HG03045 (cell line): ENCODE data around the gene HSPA9.

Experiments
- ATAC-seq: cut with Tn5 transposase; IDR thresholded peaks from one replicate; pipeline ENCODE4 v1.9.1; 2021; ENCODE audit warnings: mild to moderate bottlenecking, moderate library complexity; ENCODE audit not compliant: unreplicated experiment

Gene HSPA9

DNA sequence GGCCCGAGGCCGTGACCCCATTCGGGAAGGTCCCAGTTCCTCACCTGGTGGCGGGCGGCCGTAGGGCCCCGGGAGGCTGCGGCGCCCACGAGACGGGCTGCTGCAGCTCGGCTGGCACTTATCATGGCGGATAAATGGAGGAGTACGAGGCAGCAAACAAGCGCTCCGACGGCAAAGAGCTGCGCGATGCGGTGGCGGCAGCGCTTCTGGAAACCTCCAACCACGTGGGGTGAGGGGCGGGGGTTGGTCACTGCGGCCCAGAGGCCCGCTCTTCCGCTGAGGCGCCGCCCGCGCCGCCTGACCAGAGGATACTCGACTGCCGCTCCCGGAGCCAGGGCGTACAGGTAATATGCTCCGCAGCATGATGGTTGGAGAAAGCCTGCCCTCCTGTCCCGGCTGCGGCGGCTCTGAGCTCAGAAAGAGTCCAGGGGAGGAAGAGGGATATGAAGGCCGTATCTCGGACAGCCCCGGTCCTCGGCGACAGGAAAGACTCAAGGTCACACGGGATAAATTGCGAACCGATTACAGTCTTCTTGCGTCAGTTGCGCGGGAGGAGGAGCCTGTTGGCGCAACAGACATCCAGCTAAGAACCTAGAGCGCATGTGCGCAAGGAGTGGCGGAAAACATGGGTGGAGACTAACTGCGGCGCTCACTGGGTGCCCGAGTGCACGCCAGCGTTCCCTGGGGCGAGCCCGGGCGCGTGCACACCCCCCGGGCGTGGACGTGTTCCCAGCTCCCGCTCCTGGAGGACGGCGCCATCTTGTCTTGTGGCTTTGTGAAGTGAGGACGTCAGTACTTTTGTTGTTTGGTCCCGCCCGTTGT, at the start of gene HSPA9:
Gene HSPA9 (minus strand): TSS at position 208 of the 822 bp plus-strand sequence. CDS start 83 bp downstream, at position 125.
- peak; percentile 85 for ATAC-seq

- no peak for ATAC-seq
Measured at GRCh38 chr5:138623053-138623452, 47.9 kb upstream of the HSPA9 start.

DNA sequence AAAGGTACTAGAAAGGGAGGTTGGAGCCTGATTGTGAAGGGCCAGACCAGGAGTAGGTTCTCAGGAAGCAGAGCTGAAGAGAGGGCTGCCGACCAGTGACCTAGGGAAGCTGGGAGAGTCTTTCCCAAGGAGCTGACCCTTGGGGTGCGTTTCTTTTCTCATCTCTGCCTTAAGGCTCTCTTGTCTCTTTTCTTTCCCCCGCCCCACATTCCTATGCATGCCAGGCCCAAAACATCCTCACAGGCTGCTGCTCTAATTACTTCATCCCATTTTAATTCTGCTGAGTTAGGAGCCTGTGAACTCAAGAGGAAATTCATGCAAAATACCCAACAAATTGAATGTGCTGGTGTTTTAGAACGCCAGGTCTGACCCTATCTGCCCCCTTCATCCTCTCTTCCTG, 46.9 kb upstream of the HSPA9 start:
- ATAC-seq: no peak

GRCh38 chr5:138620663-138621224, 45.5 kb upstream of the HSPA9 start:
- no peak for ATAC-seq

- ATAC-seq: no peak
Measured at GRCh38 chr5:138616508-138616907, 41.3 kb upstream of the HSPA9 start.

DNA sequence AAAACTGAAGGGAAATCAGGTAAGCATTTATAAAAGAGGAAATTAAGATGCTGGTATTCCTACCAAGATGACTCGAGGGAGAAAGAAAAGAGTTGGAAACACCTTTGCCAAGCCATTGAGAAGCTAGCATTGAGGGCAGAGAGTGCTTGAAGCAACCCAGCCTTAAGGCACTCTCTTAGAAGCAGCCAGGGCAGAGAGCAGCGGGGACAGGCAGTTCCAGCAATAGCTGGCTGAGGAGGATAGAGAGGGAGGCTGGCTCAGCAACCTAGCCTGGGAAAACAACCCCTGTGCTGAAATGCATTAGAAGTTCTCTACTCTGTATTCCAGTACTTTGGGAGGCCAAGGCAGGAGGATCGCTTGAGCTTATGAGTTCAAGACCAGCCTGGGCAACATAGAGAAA, 40.3 kb upstream of the HSPA9 start:
- no peak for ATAC-seq

- no peak for ATAC-seq
Measured at GRCh38 chr5:138611678-138612218, 36.5 kb upstream of the HSPA9 start.

DNA sequence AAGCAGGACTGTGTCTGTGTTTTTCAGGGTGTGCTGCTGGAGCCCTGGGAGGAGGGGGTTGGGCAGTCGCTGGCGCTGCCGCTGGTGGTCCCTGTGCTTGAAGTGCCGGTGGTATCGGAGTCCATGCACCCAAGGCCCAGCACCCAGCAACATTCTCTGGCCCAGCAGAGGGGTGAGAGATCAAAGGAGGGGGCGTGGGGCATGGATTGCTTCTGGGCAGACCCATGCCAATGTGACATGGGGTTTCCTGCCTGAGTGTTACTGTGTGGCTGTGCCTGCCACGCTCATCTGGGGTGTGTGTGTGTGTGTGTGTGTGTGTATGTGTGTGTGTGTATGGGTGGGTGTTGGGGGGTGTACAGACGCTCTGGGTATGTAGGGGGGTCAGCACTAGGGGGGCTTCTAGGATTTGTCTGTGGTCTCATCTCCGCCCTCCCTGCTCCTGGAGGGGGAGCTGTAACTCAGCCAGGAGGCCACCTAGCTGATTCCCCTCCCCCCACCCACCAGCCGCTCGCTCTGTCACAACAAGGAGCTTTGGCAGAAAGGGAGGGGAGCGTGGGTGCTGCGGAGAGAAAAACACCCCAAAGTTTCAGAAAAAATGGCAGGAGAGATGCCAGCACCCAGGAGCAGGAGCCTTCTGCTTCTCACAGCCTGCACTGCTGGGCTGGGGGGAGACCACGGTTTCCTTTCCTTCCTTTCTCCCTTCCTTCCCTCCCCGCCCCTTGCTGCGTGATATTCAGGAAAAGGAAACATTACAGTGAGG, 35.9 kb upstream of the HSPA9 start:
- no peak for ATAC-seq

GRCh38 chr5:138610415-138610917, 35.3 kb upstream of the HSPA9 start:
- no peak for ATAC-seq

DNA sequence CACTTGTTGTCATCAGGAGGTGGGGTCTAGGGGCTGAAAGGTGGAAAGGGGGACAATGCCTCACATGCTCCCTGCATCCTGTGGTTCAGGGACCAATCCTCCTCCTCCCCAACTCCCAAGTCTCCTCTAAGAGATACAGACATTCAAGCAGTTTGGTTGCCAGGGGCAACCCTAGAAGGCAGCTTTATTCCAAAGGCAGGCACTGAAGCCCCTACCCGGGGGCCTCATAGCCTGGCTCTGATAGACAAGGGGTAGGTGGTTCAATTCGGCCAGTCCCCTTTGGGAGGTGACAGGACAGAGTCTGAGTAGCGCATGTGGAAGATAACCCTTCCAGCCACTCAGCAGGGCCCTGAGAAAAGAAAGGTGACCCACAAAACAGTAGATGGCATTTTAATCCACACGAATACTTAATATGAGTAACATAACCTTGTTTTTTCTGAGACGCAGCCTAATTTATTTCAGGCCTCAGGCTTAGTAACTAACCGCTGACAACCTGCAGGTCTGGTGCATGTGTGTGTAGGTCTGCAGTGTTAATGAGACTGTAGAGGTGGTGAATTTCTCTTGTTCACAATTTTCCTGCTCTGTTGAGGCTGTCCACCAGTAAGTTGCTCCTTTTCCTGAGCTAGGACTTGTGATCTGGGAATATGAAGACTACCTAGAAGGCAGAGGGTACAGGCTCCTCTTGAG, 31.3 kb upstream of the HSPA9 start:
- ATAC-seq: no peak

GRCh38 chr5:138605254-138605972, 30.2 kb upstream of the HSPA9 start:
- ATAC-seq: no peak

DNA sequence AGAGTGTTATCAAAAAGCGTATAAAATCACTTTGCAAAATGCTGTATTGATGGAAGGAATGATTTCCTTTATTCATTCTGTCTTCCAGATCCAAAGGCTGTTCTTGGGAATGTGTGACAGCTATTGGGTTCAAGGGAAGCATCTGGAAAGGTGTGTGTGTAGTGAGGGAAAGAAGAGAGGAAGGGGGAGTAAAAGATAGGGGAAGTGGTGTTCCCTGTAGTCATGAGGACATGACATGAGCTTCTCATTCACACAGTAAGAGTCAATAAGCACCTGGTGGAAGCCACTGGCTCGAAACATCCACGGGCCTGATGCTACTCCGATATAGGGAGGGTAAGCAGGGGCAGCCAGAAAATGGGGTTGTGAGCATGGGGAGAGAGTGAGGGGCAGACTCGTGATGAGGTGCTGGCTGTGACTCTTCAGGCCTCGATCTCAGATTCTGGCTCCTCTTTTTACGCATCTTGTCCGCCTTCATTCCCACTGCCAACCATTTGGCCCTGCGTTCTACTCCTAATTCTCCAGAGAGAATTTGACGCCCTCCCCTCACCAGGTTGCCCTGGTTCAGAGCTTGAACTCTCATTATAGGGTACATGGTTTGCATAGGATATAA, 29.1 kb upstream of the HSPA9 start:
- no peak for ATAC-seq

GRCh38 chr5:138603249-138603920, 28.2 kb upstream of the HSPA9 start:
- no peak for ATAC-seq

DNA sequence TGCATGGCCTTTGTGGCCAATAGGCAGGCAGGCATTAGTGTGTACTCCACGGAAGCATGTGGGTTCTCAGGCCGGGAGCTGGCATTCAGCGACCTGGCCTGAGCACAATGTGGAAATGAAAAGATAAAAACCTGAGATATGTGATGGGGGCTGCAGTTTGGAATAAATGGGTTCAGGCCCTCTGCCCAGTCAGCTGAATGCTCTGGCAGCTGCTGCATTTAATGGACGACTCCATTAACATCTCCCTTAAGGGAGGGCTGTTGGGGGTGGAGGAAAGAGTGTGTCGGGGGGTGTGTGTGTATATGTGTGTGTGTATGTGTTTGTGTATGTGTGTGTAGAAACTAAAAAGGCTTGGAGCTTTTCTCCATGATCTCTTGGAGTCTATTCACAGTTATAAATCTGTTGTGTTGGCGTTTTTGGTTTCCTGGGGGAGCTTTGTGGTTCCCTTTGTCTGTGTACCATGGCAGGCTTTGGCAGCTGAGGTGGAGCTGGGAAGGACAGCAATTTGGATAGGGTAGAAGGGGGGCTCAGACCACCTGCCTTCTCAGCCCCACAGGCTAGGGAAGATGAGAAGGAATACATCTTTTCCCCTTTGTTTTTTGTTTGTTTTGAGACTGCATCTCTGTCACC, 27.3 kb upstream of the HSPA9 start:
- ATAC-seq: no peak

- ATAC-seq: peak; percentile 39
Measured at GRCh38 chr5:138601444-138601843, 26.2 kb upstream of the HSPA9 start.

DNA sequence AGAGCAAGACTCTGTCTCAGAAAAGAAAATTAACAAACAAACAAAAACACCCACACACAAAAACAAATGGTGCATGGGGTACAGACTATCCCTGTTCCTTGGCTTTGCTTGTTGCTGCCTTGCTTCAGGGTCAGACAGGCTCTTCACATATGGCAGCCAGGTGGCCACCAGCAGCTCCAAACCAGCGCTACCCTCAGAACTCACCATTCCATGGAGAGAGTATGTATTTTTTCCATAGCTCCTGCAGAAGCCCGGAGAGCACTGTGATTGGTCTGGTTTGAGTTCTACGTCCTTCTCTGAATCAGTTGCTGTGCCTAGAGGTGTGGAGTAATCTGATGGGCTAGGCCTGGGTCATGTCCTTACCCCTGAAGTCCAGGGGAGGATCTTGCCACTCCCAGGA, 25.2 kb upstream of the HSPA9 start:
- no peak for ATAC-seq

GRCh38 chr5:138597661-138598400, 22.6 kb upstream of the HSPA9 start:
- ATAC-seq: no peak
